Gastrocnemius medialis (tissue), 4 donors: Measurements from ENCODE around the gene ATP6AP1.
A peak's percentile ranks its signal among the peaks of the same experiment; 100 is the strongest.

Experiments
- CTCF ChIP-seq, 5 experiments: fragments of 450-650 bp in 3 of 5; fragments of 200-600 bp in 2 of 5; sonication (generic) in 2 of 5; IDR thresholded peaks in 4 of 5; conservative IDR thresholded peaks in 1 of 5; 1 replicate in 4 of 5; 2 replicates in 1 of 5; pipeline ENCODE4 v1.5.1; 2016 to 2019; ENCODE audit warnings: antibody characterized with exemption in 5 of 5, mild to moderate bottlenecking in 3 of 5, moderate library complexity in 3 of 5
- POLR2A ChIP-seq, 2 donors: fragments of 450-650 bp; IDR thresholded peaks; one replicate each; pipeline ENCODE4 v1.6.1; 2017; ENCODE audit warnings: antibody characterized with exemption in 2 of 2, mild to moderate bottlenecking in 2 of 2, moderate library complexity in 2 of 2

GRCh38 chrX:154478728-154479622, 50.5 kb downstream of the ATP6AP1 start, which contains the start of gene LAGE3:
- no peak for TF ChIP-seq CTCF (IDR thresholded peaks at IDR 0.05 in 4 of 5, conservative IDR thresholded peaks at IDR 0.05 in 1 of 5)
- TF ChIP-seq POLR2A (IDR thresholded peaks at IDR 0.05) = peak; percentile 66 to 67
